SH-SY5Y (cell line): ENCODE results near the gene BHLHE40.

Experiments used
- GATA2 ChIP-seq: IDR thresholded peaks from 2 replicates; pipeline ENCODE4 v1.6.1; 2011; ENCODE audit warnings: mild to moderate bottlenecking, low read depth, low read length
- GATA3 ChIP-seq: IDR thresholded peaks from 2 replicates; pipeline ENCODE4 v1.6.1; 2011; ENCODE audit warnings: low read depth, mild to moderate bottlenecking, low read length, moderate library complexity

DNA sequence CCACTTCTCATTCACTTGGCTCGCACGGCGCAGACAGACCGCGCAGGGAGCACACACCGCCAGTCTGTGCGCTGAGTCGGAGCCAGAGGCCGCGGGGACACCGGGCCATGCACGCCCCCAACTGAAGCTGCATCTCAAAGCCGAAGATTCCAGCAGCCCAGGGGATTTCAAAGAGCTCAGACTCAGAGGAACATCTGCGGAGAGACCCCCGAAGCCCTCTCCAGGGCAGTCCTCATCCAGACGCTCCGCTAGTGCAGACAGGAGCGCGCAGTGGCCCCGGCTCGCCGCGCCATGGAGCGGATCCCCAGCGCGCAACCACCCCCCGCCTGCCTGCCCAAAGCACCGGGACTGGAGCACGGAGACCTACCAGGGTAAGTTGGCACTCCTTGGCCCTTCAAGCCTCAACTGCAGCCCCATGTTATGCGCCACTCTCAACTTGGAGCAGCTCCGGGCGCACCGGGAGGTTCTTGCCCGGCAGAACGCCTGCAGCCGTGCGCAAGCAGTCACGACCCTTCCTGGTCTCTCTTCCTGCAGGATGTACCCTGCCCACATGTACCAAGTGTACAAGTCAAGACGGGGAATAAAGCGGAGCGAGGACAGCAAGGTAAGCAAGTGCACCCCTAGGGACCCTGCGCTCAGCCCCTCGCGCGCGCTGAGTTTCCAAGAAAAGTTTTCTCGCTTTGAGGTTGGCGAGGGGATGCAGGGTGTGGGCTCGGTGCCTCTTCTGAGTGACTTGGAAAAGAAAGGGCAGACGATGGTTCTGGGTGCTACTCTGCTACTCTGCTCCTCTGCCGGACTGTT is at the start of gene BHLHE40:
- no peak for TF ChIP-seq GATA3
- no peak for TF ChIP-seq GATA2
